Hair follicular keratinocyte (primary cell): Measurements from ENCODE around the gene DUSP15. TPM values are rescaled to one million over a fixed set of nuclear protein-coding genes. Genes with fewer than 3 reads are reported as not detected.

ENCODE experiments used
- total RNA-seq: library from RNA; depleted of rRNA; stranded (reverse); fragments of >200 nt; gene quantifications from 2 replicates; pipeline ENCODE4 v1.2.3, GENCODE V29; 2015

DUSP15 gene
- 0.23 TPM in 1 of 2 replicates, not detected in the other for total RNA-seq

GRCh38 chr20:31869942-31870725 lies at the start of gene DUSP15, which contains the start of gene TTLL9:
TSS of gene DUSP15 (minus strand) at chr20:31870527. CDS start at chr20:31870337, 190 bp downstream.
TSS of gene TTLL9 (plus strand) at chr20:31870634. CDS start at chr20:31871127, 493 bp downstream.

GRCh38 chr20:31845300-31845863 lies 24.9 kb downstream of the DUSP15 start, which contains the start of gene FOXS1:
TSS of gene FOXS1 (minus strand) at chr20:31845604. CDS start at chr20:31845542, 62 bp downstream.

GRCh38 chr20:31819083-31819784 lies 51.1 kb downstream of the DUSP15 start, which contains the start of gene MYLK2:
TSS of gene MYLK2 (plus strand) at chr20:31819356. CDS start at chr20:31819581, 225 bp downstream.

Other genes starting within 250 kb of the DUSP15 start
- gene COX4I2, start 232.6 kb downstream of the DUSP15 start, total RNA-seq, result not detected in 2 replicates
- gene BCL2L1, start 147.7 kb downstream of the DUSP15 start, total RNA-seq, result 118 and 185 TPM in 2 replicates
- 36.5 and 95.4 TPM in 2 replicates for gene TPX2, start 131.2 kb downstream of the DUSP15 start, total RNA-seq
- gene MYLK2, start 51.2 kb downstream of the DUSP15 start, total RNA-seq, result not detected in 2 replicates
- gene FOXS1, start 24.9 kb downstream of the DUSP15 start, total RNA-seq, result not detected in 2 replicates
- not detected in 2 replicates for gene TTLL9, start 107 bp upstream of the DUSP15 start, total RNA-seq
- 10.8 and 13.2 TPM in 2 replicates for gene PDRG1, start 81.5 kb upstream of the DUSP15 start, total RNA-seq
- gene XKR7, start 97.6 kb upstream of the DUSP15 start, total RNA-seq, result not detected in 2 replicates
- gene CCM2L, start 139.9 kb upstream of the DUSP15 start, total RNA-seq, result not detected in 2 replicates
- gene HCK, start 181.7 kb upstream of the DUSP15 start, total RNA-seq, result not detected in 2 replicates
- 25.5 and 29.5 TPM in 2 replicates for gene TM9SF4, start 239.2 kb upstream of the DUSP15 start, total RNA-seq